Measurements from ENCODE around the gene PRDX5. TPM values are rescaled to one million over a fixed set of nuclear protein-coding genes. Genes with fewer than 3 reads are reported as not detected.

The PRDX5 gene
- total RNA-seq, 1 experiment from 2014 or later: 381 TPM

DNA sequence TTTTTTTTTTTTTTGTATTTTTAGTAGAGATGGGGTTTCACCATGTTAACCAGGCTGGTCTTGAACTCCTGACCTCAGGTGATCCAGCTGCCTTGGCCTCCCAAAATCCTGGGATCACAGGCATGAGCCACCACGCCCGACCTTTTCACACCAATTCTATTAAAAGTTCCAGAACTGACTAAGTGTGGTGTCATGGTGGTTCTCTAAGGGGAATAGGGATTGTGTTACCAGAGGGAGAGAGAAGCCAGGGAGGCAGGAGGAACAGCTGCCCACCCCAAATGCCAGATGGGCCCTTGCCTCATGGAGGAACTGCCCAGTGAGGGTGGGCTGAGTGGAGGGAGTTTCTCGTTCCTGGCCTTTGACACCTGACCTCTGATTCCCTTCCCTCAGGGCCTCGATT lies 47.0 kb downstream of the PRDX5 start:
- intact Hi-C loops (cut with micrococcal nuclease; ENCODE audit: unreplicated experiment): no loop called here
- no peak for DNase-seq
- Histone ChIP-seq H3K4me1 (replicated peaks; ENCODE audit: insufficient read depth) (peaks cover 16% of the 10 kb centered on the region), H3K9me2 (ENCODE audit: insufficient read depth) (no peaks in the 10 kb centered on the region), H3F3A (ENCODE audit: insufficient read depth, low read depth) (peaks cover 32% of the 10 kb centered on the region), H2AFZ (no peak overlapping the region), H4K20me1 (ENCODE audit: insufficient read depth) (peaks cover 7% of the 10 kb centered on the region; the same call in 1 of the 2 replicates), H3K36me3 (ENCODE audit: low read depth) (peaks cover 47% of the 10 kb centered on the region), H3K27ac (no peak overlapping the region), H3K27me3 (ENCODE audit: insufficient read depth, low read depth) (no peaks in the 10 kb centered on the region), H3K9me3 (ENCODE audit: insufficient read depth, low read depth) (no peaks in the 10 kb centered on the region), H3K79me2 (ENCODE audit: low read depth) (peaks cover 10% of the 10 kb centered on the region), H3K4me2 (no peak overlapping the region), H3K4me3 (no peak overlapping the region)
- no peak for TF ChIP-seq CTCF (conservative IDR thresholded peaks at IDR 0.05)
- TF ChIP-seq EZH2 (IDR thresholded peaks at IDR 0.05; ENCODE audit: low read depth): no peak
- ChIA-PET POLR2A (ENCODE audit: unreplicated experiment) (interaction anchor here (0.7 kb wide), 1 partner anchor 207 kb away, joined by 3 read pairs; no protein-coding TSS in a partner anchor), CTCF (no interaction called here)
- BruUV-seq (replicated peaks): no TSS peak

DNA sequence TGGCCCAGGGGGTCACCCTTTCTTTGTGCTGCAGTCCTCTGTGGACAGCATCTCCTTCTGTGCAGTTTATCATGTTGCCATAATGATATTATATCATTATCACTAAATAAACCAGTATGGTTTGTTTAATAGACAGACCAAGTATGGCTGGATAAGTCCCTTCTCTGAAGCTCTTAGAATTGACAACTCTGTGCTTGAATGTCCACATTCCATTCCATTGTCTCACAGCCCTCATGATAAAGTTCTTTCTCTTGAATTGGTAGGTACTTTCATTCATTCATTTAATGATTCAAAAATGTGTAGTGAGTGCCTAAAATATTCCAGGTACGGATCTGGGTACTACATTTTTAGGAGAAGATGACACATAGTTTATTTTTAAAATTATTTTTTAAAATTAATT lies 48.8 kb downstream of the PRDX5 start:
- peaks cover 13% of the 10 kb centered on the region for H3K4me1 ChIP-seq (replicated peaks; ENCODE audit: insufficient read depth)
- intact Hi-C loops (cut with micrococcal nuclease; ENCODE audit: unreplicated experiment): no loop called here
- no peaks in the 10 kb centered on the region for H3K27me3 ChIP-seq (ENCODE audit: insufficient read depth, low read depth)
- peaks cover 5% of the 10 kb centered on the region; the same call in 1 of the 2 replicates for H4K20me1 ChIP-seq (ENCODE audit: insufficient read depth)
- H3K9me2 ChIP-seq (ENCODE audit: insufficient read depth): no peaks in the 10 kb centered on the region
- H3K4me2 ChIP-seq: no peak overlapping the region
- H3K79me2 ChIP-seq (ENCODE audit: low read depth): no peaks in the 10 kb centered on the region
- H2AFZ ChIP-seq: no peak overlapping the region
- TF ChIP-seq CTCF (conservative IDR thresholded peaks at IDR 0.05) (no peak), EZH2 (IDR thresholded peaks at IDR 0.05; ENCODE audit: low read depth) (no peak)
- DNase-seq: peak in 1 of 2 experiments; percentile 81
- H3K9me3 ChIP-seq (ENCODE audit: insufficient read depth, low read depth): no peaks in the 10 kb centered on the region
- 0 out of 2 replicates have a peak overlapping the region, but pooled peaks have one; percentile 10 for H3K27ac ChIP-seq
- ChIA-PET POLR2A (ENCODE audit: unreplicated experiment) (no interaction called here), CTCF (interaction anchor here (0.6 kb wide), 1 partner anchor 12 kb away, joined by 3 read pairs; no protein-coding TSS in a partner anchor)
- H3K4me3 ChIP-seq: no peak overlapping the region
- H3F3A ChIP-seq (ENCODE audit: insufficient read depth, low read depth): peaks cover 35% of the 10 kb centered on the region
- H3K36me3 ChIP-seq (ENCODE audit: low read depth): peaks cover 45% of the 10 kb centered on the region
- no TSS peak for BruUV-seq (replicated peaks)

DNA sequence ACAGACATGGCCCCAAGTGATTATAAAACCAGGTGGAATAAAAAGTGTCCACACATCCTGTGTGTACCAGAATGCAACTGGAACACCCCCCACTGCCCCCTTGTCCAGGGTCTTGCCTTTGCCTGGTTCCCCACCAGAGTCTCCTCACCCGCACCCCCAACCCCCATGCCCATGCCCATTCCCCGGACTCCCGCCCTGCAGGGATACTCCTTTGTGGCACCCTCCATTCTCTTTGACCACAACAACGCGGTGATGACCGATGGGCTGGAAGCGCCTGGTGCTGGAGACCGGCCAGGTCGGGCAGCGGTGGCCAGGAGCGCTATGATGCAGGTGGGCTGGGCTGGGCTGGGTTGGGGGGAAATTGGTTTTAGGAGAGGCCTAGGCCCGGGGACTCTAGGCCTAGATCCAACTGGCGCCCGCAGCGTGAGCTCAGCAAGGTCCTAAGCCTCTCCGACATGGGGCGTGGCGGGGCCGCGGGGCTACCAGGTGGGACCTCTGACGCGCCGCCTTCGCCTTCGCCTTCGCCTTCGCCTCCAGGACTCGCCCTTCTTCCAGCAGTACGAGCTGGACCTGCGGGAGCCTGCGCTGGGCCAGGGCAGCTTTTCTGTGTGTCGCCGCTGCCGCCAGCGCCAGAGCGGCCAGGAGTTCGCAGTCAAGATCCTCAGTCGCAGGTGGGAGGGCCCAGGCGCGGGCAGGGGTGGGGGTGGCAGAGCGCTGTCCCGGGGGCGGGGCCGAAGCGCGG lies 50.2 kb downstream of the PRDX5 start:
- H3K36me3 ChIP-seq (ENCODE audit: low read depth): peaks cover 33% of the 10 kb centered on the region
- no peaks in the 10 kb centered on the region for H3K9me2 ChIP-seq (ENCODE audit: insufficient read depth)
- no peaks in the 10 kb centered on the region for H3K79me2 ChIP-seq (ENCODE audit: low read depth)
- H3K27me3 ChIP-seq (ENCODE audit: insufficient read depth, low read depth): no peaks in the 10 kb centered on the region
- no peak overlapping the region for H3K4me3 ChIP-seq
- no peak overlapping the region for H3K27ac ChIP-seq
- H3K4me2 ChIP-seq: no peak overlapping the region
- H3F3A ChIP-seq (ENCODE audit: insufficient read depth, low read depth): peaks cover 46% of the 10 kb centered on the region
- H3K4me1 ChIP-seq (replicated peaks; ENCODE audit: insufficient read depth): peaks cover 13% of the 10 kb centered on the region
- TF ChIP-seq CTCF (conservative IDR thresholded peaks at IDR 0.05): no peak
- TF ChIP-seq EZH2 (IDR thresholded peaks at IDR 0.05; ENCODE audit: low read depth): no peak
- no peak for DNase-seq
- ChIA-PET CTCF (interaction anchor here (0.7 kb wide), 2 partner anchors 68 to 73 kb away, joined by 3 to 6 read pairs; no protein-coding TSS in a partner anchor), POLR2A (ENCODE audit: unreplicated experiment) (no interaction called here)
- H3K9me3 ChIP-seq (ENCODE audit: insufficient read depth, low read depth): no peaks in the 10 kb centered on the region
- H2AFZ ChIP-seq: no peak overlapping the region
- BruUV-seq (replicated peaks): no TSS peak
- intact Hi-C loops (cut with micrococcal nuclease; ENCODE audit: unreplicated experiment): no loop called here
- H4K20me1 ChIP-seq (ENCODE audit: insufficient read depth): peaks cover 5% of the 10 kb centered on the region; the same call in 1 of the 2 replicates

All from PC-9 (cell line).